ENCODE data around the gene SIGLEC7. TPM values are rescaled to one million over a fixed set of nuclear protein-coding genes. Genes with fewer than 3 reads are reported as not detected.

The SIGLEC7 gene
- polyA plus RNA-seq, 1 of the 3 experiments (the other 2 are of a cell fraction): not detected

DNA sequence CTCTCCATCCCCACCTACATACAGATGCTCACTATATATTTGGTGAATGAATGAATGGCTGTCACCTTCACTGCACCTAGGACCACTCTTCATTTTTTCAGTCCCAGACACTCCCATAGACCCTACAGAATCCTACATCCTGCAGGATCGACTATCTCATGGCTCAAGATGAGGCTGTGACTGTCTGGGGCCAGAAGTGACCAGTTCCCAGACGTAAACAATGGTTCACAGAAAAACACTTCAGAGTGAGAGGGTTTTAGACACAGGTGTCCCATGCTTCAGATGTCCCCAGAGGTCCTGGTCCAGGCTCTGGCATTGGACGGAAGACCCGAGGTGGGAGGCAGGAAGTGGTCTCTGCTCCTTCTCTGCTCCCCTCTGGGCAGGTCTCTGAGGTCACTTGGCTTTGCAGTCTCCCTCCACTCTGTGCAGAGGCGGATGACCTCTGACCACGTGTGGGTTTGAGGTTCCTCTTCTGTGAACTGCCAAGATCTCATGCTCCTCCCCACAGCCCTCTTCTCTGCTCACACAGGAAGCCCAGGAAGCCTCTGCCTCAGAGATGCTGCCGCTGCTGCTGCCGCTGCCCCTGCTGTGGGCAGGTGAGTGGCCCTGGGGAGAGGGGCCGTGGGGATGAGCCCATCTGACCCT, 24.9 kb downstream of the SIGLEC7 start:
- Histone ChIP-seq H3K4me3 (ENCODE audit: low read depth in 2 of 2, low read length in 1 of 2) (no peak overlapping the region), H3K9ac (no peak overlapping the region), H3K4me2 (no peak overlapping the region), H3K4me1 (ENCODE audit: control insufficient read depth in 1 of 2, insufficient read depth in 2 of 2, low read depth in 1 of 2, low read length in 1 of 2) (no peaks in the 10 kb centered on the region), H2AFZ (ENCODE audit: low read depth) (no peak overlapping the region), H3K9me3 (no peaks in the 10 kb centered on the region), H3F3A (replicated peaks; ENCODE audit: insufficient read depth) (no peaks in the 10 kb centered on the region), H3K27ac (ENCODE audit: low read depth in 2 of 2, low read length in 1 of 2) (no peak overlapping the region), H3K27me3 (ENCODE audit: insufficient read depth) (peaks cover 43% of the 10 kb centered on the region; the same call in 1 of the 2 replicates), H3K79me2 (ENCODE audit: insufficient read depth) (no peaks in the 10 kb centered on the region), H4K20me1 (ENCODE audit: insufficient read depth) (no peaks in the 10 kb centered on the region), H3K9me2 (no peaks in the 10 kb centered on the region), H3K36me3 (replicated peaks in 1 of 2; ENCODE audit: control insufficient read depth in 1 of 2, insufficient read depth in 2 of 2, low read length in 1 of 2) (no peaks in the 10 kb centered on the region)
- TF ChIP-seq, protein P1, sequence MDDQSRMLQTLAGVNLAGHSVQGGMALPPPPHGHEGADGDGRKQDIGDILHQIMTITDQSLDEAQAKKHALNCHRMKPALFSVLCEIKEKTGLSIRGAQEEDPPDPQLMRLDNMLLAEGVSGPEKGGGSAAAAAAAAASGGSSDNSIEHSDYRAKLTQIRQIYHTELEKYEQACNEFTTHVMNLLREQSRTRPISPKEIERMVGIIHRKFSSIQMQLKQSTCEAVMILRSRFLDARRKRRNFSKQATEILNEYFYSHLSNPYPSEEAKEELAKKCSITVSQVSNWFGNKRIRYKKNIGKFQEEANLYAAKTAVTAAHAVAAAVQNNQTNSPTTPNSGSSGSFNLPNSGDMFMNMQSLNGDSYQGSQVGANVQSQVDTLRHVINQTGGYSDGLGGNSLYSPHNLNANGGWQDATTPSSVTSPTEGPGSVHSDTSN (IDR thresholded peaks at IDR 0.05): no peak
- TF ChIP-seq FOXM1 (IDR thresholded peaks at IDR 0.05; ENCODE audit: low read depth) (no peak), FOXJ3 (CRISPR knock-in tag; IDR thresholded peaks at IDR 0.05) (no peak), MXI1 (IDR thresholded peaks at IDR 0.05; ENCODE audit: low read depth, low read length) (no peak), RCOR1 (IDR thresholded peaks at IDR 0.05; ENCODE audit: low read length) (no peak), EZH2phosphoT487 (IDR thresholded peaks at IDR 0.05; ENCODE audit: borderline replicate concordance, low read depth) (no peak), NRF1 (IDR thresholded peaks at IDR 0.05; ENCODE audit: low read depth, low read length) (no peak), EP300 (IDR thresholded peaks at IDR 0.05; ENCODE audit: borderline replicate concordance in 1 of 2, low read depth in 1 of 2, low read length in 1 of 2) (no peak), GABPA (IDR thresholded peaks at IDR 0.05; ENCODE audit: low read depth) (no peak)
- TF ChIP-seq, protein P2, sequence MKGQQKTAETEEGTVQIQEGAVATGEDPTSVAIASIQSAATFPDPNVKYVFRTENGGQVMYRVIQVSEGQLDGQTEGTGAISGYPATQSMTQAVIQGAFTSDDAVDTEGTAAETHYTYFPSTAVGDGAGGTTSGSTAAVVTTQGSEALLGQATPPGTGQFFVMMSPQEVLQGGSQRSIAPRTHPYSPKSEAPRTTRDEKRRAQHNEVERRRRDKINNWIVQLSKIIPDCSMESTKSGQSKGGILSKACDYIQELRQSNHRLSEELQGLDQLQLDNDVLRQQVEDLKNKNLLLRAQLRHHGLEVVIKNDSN (IDR thresholded peaks at IDR 0.05; ENCODE audit: borderline replicate concordance, low read depth): no peak
- TF ChIP-seq, protein P3, sequence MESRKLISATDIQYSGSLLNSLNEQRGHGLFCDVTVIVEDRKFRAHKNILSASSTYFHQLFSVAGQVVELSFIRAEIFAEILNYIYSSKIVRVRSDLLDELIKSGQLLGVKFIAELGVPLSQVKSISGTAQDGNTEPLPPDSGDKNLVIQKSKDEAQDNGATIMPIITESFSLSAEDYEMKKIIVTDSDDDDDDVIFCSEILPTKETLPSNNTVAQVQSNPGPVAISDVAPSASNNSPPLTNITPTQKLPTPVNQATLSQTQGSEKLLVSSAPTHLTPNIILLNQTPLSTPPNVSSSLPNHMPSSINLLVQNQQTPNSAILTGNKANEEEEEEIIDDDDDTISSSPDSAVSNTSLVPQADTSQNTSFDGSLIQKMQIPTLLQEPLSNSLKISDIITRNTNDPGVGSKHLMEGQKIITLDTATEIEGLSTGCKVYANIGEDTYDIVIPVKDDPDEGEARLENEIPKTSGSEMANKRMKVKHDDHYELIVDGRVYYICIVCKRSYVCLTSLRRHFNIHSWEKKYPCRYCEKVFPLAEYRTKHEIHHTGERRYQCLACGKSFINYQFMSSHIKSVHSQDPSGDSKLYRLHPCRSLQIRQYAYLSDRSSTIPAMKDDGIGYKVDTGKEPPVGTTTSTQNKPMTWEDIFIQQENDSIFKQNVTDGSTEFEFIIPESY (IDR thresholded peaks at IDR 0.05; ENCODE audit: borderline replicate concordance, low read depth): no peak
- TF ChIP-seq, protein P4, sequence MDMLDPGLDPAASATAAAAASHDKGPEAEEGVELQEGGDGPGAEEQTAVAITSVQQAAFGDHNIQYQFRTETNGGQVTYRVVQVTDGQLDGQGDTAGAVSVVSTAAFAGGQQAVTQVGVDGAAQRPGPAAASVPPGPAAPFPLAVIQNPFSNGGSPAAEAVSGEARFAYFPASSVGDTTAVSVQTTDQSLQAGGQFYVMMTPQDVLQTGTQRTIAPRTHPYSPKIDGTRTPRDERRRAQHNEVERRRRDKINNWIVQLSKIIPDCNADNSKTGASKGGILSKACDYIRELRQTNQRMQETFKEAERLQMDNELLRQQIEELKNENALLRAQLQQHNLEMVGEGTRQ (IDR thresholded peaks at IDR 0.05; ENCODE audit: borderline replicate concordance, low read depth, low read length): no peak
- 4% methylated on average over 5 of the region's 9 CpGs for WGBS (ENCODE audit: low lambda C conversion rate)
- POLR2A ChIA-PET: no interaction called here
- CTCF ChIA-PET: interaction anchor here (1.9 kb wide), 1 partner anchor 8 kb away, joined by 12 read pairs; no protein-coding TSS in a partner anchor
- DNase-seq: no peak

All from SK-N-SH (cell line).